Measurements from ENCODE around the gene TSEN2. TPM values are rescaled to one million over a fixed set of nuclear protein-coding genes. Genes with fewer than 3 reads are reported as not detected.

TSEN2 gene
- total RNA-seq, 1 donor from 2014 or later: 21.3 TPM

- TF ChIP-seq, protein P1, sequence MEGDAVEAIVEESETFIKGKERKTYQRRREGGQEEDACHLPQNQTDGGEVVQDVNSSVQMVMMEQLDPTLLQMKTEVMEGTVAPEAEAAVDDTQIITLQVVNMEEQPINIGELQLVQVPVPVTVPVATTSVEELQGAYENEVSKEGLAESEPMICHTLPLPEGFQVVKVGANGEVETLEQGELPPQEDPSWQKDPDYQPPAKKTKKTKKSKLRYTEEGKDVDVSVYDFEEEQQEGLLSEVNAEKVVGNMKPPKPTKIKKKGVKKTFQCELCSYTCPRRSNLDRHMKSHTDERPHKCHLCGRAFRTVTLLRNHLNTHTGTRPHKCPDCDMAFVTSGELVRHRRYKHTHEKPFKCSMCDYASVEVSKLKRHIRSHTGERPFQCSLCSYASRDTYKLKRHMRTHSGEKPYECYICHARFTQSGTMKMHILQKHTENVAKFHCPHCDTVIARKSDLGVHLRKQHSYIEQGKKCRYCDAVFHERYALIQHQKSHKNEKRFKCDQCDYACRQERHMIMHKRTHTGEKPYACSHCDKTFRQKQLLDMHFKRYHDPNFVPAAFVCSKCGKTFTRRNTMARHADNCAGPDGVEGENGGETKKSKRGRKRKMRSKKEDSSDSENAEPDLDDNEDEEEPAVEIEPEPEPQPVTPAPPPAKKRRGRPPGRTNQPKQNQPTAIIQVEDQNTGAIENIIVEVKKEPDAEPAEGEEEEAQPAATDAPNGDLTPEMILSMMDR (IDR thresholded peaks at IDR 0.05; ENCODE audit: insufficient read depth, low read length, severe bottlenecking): no peak
- H3K27me3 ChIP-seq (ENCODE audit: control insufficient read depth, insufficient read depth, low read length): no peaks in the 10 kb centered on the region
- no peak for FAIRE-seq
Measured at GRCh38 chr3:12509466-12509865, 25.2 kb downstream of the TSEN2 start.

DNA sequence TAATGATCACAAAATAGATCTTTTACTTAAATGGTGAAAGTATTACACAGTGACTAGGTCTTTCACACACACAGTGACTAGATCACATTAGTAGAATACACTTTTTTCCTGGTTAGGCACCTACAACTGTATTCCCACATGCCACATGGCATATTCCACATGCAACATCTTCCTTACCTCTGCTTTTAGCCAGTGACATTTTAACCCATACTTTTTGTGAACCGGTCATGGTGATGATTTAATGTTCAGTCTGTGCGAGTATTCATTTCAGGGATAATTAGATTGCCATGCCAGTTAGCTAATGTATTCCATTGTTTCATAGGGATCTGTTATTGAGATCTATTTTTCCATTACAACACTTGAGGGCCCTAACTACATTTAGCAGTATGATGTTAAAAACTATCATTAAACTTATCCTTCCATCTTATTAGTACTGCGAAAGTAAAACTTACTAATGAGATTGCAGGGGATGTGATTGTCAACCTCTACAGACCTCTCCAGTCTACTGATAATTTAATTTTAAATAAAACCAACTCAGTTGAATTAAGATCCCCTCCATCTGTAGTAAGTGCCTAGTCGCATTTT lies 28.3 kb downstream of the TSEN2 start:
- TF ChIP-seq, protein P1 (IDR thresholded peaks at IDR 0.05; ENCODE audit: insufficient read depth, low read length, severe bottlenecking): no peak
- Histone ChIP-seq H3K27me3 (ENCODE audit: control insufficient read depth, insufficient read depth, low read length) (no peaks in the 10 kb centered on the region), H3K4me3 (ENCODE audit: low read depth, low read length) (no peak overlapping the region), H3K36me3 (ENCODE audit: control insufficient read depth, insufficient read depth, low read length) (peaks cover 2% of the 10 kb centered on the region)
- FAIRE-seq (no peak), DNase-seq (ENCODE audit: low read depth) (no peak)

More at GRCh38 chr3:12509466-12509865, 25.2 kb downstream of the TSEN2 start:
- Histone ChIP-seq H3K36me3 (ENCODE audit: control insufficient read depth, insufficient read depth, low read length) (peaks cover 3% of the 10 kb centered on the region), H3K4me3 (ENCODE audit: low read depth, low read length) (no peak overlapping the region)
- no peak for DNase-seq (ENCODE audit: low read depth)

DNA sequence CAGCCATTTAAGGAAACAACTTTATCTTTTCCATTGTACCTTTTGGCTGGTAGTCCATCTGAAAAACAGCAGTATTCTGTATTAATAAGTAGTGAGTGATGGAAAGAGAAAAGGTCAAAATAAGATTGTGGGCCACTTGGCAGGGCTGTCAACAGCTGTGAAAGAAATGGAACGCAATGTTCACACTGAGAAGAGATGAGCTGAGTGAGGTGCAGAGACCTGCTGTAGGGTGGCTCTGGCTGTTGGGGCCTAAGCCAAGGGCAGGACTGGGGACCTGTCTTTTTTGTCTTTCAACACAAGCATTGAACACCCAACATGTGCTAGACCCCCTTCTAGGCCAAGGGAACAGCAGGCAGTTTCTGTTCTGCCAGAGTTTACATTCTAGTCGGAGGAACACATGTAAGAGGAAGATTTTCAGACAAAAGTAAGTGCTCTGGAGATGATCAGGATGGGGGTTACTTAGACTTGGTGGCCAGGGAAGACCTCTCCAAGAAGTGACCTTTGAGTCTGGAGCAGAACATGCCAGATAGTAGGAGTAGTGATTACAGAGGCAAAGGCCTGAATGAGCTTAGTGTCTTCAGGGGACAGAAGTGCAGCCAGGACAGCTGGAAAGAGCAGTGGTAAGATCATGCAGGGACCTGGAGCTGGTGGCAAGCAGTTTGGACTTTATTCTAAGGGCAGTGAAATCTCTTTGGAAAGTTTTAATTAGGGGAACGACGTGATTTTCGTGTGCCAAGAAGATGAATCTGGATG lies 29.6 kb downstream of the TSEN2 start:
- no peak overlapping the region for H3K4me3 ChIP-seq (ENCODE audit: low read depth, low read length)
- FAIRE-seq (no peak), DNase-seq (ENCODE audit: low read depth) (no peak)
- H3K36me3 ChIP-seq (ENCODE audit: control insufficient read depth, insufficient read depth, low read length): peaks cover 2% of the 10 kb centered on the region
- TF ChIP-seq, protein P1 (IDR thresholded peaks at IDR 0.05; ENCODE audit: insufficient read depth, low read length, severe bottlenecking): no peak
- H3K27me3 ChIP-seq (ENCODE audit: control insufficient read depth, insufficient read depth, low read length): no peaks in the 10 kb centered on the region

GRCh38 chr3:12515631-12516030 lies 31.4 kb downstream of the TSEN2 start:
- Histone ChIP-seq H3K36me3 (ENCODE audit: control insufficient read depth, insufficient read depth, low read length) (peaks cover 2% of the 10 kb centered on the region), H3K4me3 (ENCODE audit: low read depth, low read length) (no peak overlapping the region), H3K27me3 (ENCODE audit: control insufficient read depth, insufficient read depth, low read length) (no peaks in the 10 kb centered on the region)
- DNase-seq (ENCODE audit: low read depth): no peak
- TF ChIP-seq, protein P1 (IDR thresholded peaks at IDR 0.05; ENCODE audit: insufficient read depth, low read length, severe bottlenecking): no peak
- FAIRE-seq: no peak

DNA sequence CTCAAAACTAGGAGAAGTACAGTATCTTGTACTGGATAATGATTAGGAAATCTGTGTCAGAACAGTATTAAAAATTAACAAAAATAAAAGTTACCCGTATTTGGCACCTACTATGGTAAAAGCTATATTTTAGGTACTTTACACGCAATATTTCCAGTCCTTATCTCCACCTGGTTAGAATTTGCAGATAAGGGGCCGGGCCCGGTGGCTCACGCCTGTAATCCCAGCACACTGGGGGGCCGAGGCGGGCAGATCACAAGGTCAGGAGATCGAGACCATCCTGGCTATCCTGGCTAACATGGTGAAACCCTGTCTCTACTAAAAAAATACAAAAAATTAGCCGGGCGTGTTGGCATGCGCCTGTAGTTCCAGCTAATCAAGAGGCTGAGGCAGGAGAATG lies 32.6 kb downstream of the TSEN2 start:
- FAIRE-seq: no peak
- no peaks in the 10 kb centered on the region for H3K27me3 ChIP-seq (ENCODE audit: control insufficient read depth, insufficient read depth, low read length)
- peaks cover 2% of the 10 kb centered on the region for H3K36me3 ChIP-seq (ENCODE audit: control insufficient read depth, insufficient read depth, low read length)
- TF ChIP-seq, protein P1 (IDR thresholded peaks at IDR 0.05; ENCODE audit: insufficient read depth, low read length, severe bottlenecking): no peak
- H3K4me3 ChIP-seq (ENCODE audit: low read depth, low read length): no peak overlapping the region
- DNase-seq (ENCODE audit: low read depth): no peak

Measured in bronchial epithelial cell (primary cell).